HCT116 (cell line): Measurements from ENCODE around the gene ST14. TPM values are rescaled to one million over a fixed set of nuclear protein-coding genes. Genes with fewer than 3 reads are reported as not detected.

Experiments used
- ATAC-seq: fragments of 200-7000 bp; cut with Tn5 transposase; 2 replicates; pipeline ENCODE4 v1.9.1; 2020; ENCODE audit warnings: mild to moderate bottlenecking, moderate library complexity
- BruUV-seq: library from RNA; stranded (reverse); fragments of 400-500 nt; replicated peaks from 2 replicates; lab custom pipeline; 2021; lab: Mats Ljungman, UMichigan
- CTCF ChIA-PET: fragments of 300-600 bp; sonication (Branson Sonifier 250); formaldehyde crosslinking; loops from one replicate; lab custom pipeline; 2021; ENCODE audit warnings: antibody characterized with exemption; lab: Charles Lee
- POLR2A ChIA-PET: fragments of 300-600, 350-600 bp; sonication (Branson Sonifier 250); formaldehyde crosslinking; loops from one replicate; lab custom pipeline; 2021; ENCODE audit warnings: antibody characterized with exemption; lab: Charles Lee
- RAD21 ChIA-PET, 2 experiments: fragments of 300-600 bp; sonication (Branson Sonifier 250); formaldehyde crosslinking; loops; one replicate each; lab custom pipeline; 2023; ENCODE audit warnings: low total read pairs in 2 of 2; ENCODE audit not compliant: uncharacterized antibody in 2 of 2, unreplicated experiment in 2 of 2, low non-redundant PET in 1 of 2; lab: Charles Lee
- DNase-seq: peaks from one replicate; pipeline ENCODE4 v3.0.0-alpha.2; 2010; ENCODE audit warnings: low read depth, low spot score
- H2AFZ ChIP-seq: fragments of 200-600 bp; shearing (Covaris generic), sonication (generic); 2 replicates; pipeline ENCODE4 v1.6.1; 2017; ENCODE audit warnings: low read depth, mixed run types, mixed read lengths, antibody characterized with exemption, low read length; ENCODE audit not compliant: poor library complexity, severe bottlenecking
- H3K27ac ChIP-seq: 2 replicates; pipeline ENCODE4 v1.5.1; 2012; ENCODE audit warnings: low read depth, low read length
- H3K27me3 ChIP-seq: fragments of 200-600 bp; sonication (generic); 2 replicates; pipeline ENCODE4 v1.6.1; 2016; ENCODE audit warnings: mixed run types, low read length, mixed read lengths; ENCODE audit not compliant: insufficient read depth
- H3K36me3 ChIP-seq, 2 experiments: fragments of 200-500 bp in 1 of 2; fragments of 200-600 bp in 1 of 2; sonication (Bioruptor generic) in 1 of 2; sonication (generic) in 1 of 2; 2 replicates each; pipeline versions ENCODE4 v1.5.1 to v1.6.1; 2014 to 2016; ENCODE audit warnings: low read length in 2 of 2, inconsistent platforms in 1 of 2, mixed read lengths in 1 of 2, mixed run types in 1 of 2; ENCODE audit not compliant: insufficient read depth in 2 of 2, control insufficient read depth in 1 of 2
- H3K4me1 ChIP-seq, 2 experiments: fragments of 200-600 bp in 1 of 2; sonication (generic) in 1 of 2; 2 replicates each; pipeline versions ENCODE4 v1.5.1 to v1.6.1; 2012 to 2017; ENCODE audit warnings: low read length in 2 of 2, inconsistent platforms in 1 of 2, mild to moderate bottlenecking in 1 of 2, mixed read lengths in 1 of 2, mixed run types in 1 of 2, moderate library complexity in 1 of 2; ENCODE audit not compliant: insufficient read depth in 2 of 2, control insufficient read depth in 1 of 2
- H3K4me2 ChIP-seq: fragments of 200-600 bp; sonication (generic); 2 replicates; pipeline ENCODE4 v1.6.1; 2017; ENCODE audit warnings: mixed run types, low read length, mixed read lengths
- H3K4me3 ChIP-seq, 2 experiments: fragments of 200-600 bp in 1 of 2; sonication (generic) in 1 of 2; replicated peaks in 1 of 2; 2 replicates each; pipeline ENCODE4 v1.5.1; 2011 to 2016; ENCODE audit warnings: low read length in 2 of 2, control low read depth in 1 of 2, low read depth in 1 of 2, mild to moderate bottlenecking in 1 of 2, mixed read lengths in 1 of 2, mixed run types in 1 of 2
- H3K79me2 ChIP-seq: fragments of 200-600 bp; sonication (generic); 2 replicates; pipeline ENCODE4 v1.6.1; 2017; ENCODE audit warnings: mild to moderate bottlenecking, mixed run types, low read length, moderate library complexity, mixed read lengths; ENCODE audit not compliant: insufficient read depth
- H3K9ac ChIP-seq: fragments of 200-600 bp; sonication (generic); 2 replicates; pipeline ENCODE4 v1.6.1; 2016; ENCODE audit warnings: low read length, mixed read lengths
- H3K9me2 ChIP-seq: fragments of 200-600 bp; sonication (generic), shearing (Covaris generic); 2 replicates; pipeline ENCODE4 v1.6.1; 2017; ENCODE audit warnings: mixed run types, mild to moderate bottlenecking, moderate library complexity; ENCODE audit not compliant: insufficient read depth
- H3K9me3 ChIP-seq, 2 experiments: fragments of 200-500 bp in 1 of 2; fragments of 200-600 bp in 1 of 2; sonication (Bioruptor generic) in 1 of 2; sonication (generic) in 1 of 2; 2 replicates each; pipeline ENCODE4 v1.6.1; 2014 to 2017; ENCODE audit warnings: low read length in 2 of 2, mixed read lengths in 2 of 2, inconsistent platforms in 1 of 2, low read depth in 1 of 2, mild to moderate bottlenecking in 1 of 2, mixed run types in 1 of 2, moderate library complexity in 1 of 2; ENCODE audit not compliant: control insufficient read depth in 1 of 2, insufficient read depth in 1 of 2
- H4K20me1 ChIP-seq: fragments of 200-600 bp; sonication (generic), shearing (Covaris generic); 2 replicates; pipeline ENCODE4 v1.6.1; 2017; ENCODE audit warnings: mixed run types, mild to moderate bottlenecking, moderate library complexity; ENCODE audit not compliant: insufficient read depth
- ATF3 ChIP-seq: IDR thresholded peaks from 2 replicates; pipeline ENCODE4 v1.6.1; 2012
- CEBPB ChIP-seq: IDR thresholded peaks from 2 replicates; pipeline ENCODE4 v1.6.1; 2012; ENCODE audit warnings: low read depth
- CTCF ChIP-seq, 3 experiments: fragments of 200-600 bp in 1 of 3; sonication (generic) in 1 of 3; IDR thresholded peaks in 2 of 3; conservative IDR thresholded peaks in 1 of 3; 2 replicates each; pipeline ENCODE4 v1.5.1; 2012 to 2017; ENCODE audit warnings: low read depth in 2 of 3, low read length in 2 of 3, antibody characterized with exemption in 1 of 3, borderline replicate concordance in 1 of 3, control low read depth in 1 of 3, mild to moderate bottlenecking in 1 of 3, mixed read lengths in 1 of 3, mixed run types in 1 of 3, moderate library complexity in 1 of 3; ENCODE audit not compliant: insufficient read depth in 1 of 3
- ELF1 ChIP-seq: IDR thresholded peaks from 2 replicates; pipeline ENCODE4 v1.6.1; 2012; ENCODE audit warnings: low read depth, borderline replicate concordance
- MAX ChIP-seq: IDR thresholded peaks from 2 replicates; pipeline ENCODE4 v1.6.1; 2012
- SP1 ChIP-seq: IDR thresholded peaks from 2 replicates; pipeline ENCODE4 v1.6.1; 2012; ENCODE audit warnings: low read depth
- intact Hi-C: fragments of 100-400 bp; cut with micrococcal nuclease; formaldehyde crosslinking; loops from 2 replicates; pipeline ENCODE4 v1.10.0; 2022
- total RNA-seq: library from RNA; stranded (reverse); gene quantifications from one replicate; pipeline ENCODE4 v1.2.1, GENCODE V29; 2021; ENCODE audit not compliant: unreplicated experiment
- TF ChIP-seq, protein P1 (sequence below): IDR thresholded peaks from 2 replicates; pipeline ENCODE4 v1.6.1; 2012; ENCODE audit warnings: low read depth

The ST14 gene
- total RNA-seq, 1 experiment from 2014 or later: 107 TPM

DNA sequence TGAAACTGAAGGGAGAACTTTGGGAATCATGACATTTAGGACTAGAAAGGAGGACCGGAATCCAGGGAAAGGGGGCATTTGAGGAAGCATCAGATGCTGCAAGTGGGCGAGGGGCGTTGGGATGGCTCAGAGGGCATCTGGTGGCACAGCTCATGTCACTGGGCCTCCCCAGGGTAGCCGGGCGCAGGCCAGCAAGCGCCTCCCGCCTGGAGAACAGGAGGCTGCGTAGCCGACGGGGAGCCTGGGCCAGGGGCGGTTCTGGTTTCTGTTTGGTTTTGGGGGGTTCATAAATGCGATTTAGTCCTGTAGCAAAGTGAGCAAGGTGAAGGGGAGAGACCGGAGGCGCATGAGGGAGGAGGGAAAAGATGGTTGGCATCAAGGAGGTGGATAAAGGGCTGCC lies 443 bp upstream of the ST14 start:
- no peak overlapping the region for H3K27ac ChIP-seq
- CTCF ChIA-PET: no interaction called here
- peak overlapping the region; percentile 81 for H3K9ac ChIP-seq
- RAD21 ChIA-PET: no interaction called here
- DNase-seq: no peak
- H3K4me1 ChIP-seq: peaks cover 41 to 75% of the 10 kb centered on the region in 2 experiments
- POLR2A ChIA-PET: no interaction called here
- H3K4me3 ChIP-seq: peak overlapping the region; percentile 73 to 76
- peaks cover 42% of the 10 kb centered on the region for H3K79me2 ChIP-seq
- no peaks in the 10 kb centered on the region for H3K27me3 ChIP-seq
- peak overlapping the region; percentile 97 for H3K4me2 ChIP-seq
- no TSS peak for BruUV-seq
- no peaks in the 10 kb centered on the region for H4K20me1 ChIP-seq
- no peaks in the 10 kb centered on the region for H3K9me3 ChIP-seq
- H2AFZ ChIP-seq: no peak overlapping the region
- ATAC-seq: no peak
- intact Hi-C loops: no loop called here
- no peak for TF ChIP-seq ELF1
- TF ChIP-seq, protein P1, sequence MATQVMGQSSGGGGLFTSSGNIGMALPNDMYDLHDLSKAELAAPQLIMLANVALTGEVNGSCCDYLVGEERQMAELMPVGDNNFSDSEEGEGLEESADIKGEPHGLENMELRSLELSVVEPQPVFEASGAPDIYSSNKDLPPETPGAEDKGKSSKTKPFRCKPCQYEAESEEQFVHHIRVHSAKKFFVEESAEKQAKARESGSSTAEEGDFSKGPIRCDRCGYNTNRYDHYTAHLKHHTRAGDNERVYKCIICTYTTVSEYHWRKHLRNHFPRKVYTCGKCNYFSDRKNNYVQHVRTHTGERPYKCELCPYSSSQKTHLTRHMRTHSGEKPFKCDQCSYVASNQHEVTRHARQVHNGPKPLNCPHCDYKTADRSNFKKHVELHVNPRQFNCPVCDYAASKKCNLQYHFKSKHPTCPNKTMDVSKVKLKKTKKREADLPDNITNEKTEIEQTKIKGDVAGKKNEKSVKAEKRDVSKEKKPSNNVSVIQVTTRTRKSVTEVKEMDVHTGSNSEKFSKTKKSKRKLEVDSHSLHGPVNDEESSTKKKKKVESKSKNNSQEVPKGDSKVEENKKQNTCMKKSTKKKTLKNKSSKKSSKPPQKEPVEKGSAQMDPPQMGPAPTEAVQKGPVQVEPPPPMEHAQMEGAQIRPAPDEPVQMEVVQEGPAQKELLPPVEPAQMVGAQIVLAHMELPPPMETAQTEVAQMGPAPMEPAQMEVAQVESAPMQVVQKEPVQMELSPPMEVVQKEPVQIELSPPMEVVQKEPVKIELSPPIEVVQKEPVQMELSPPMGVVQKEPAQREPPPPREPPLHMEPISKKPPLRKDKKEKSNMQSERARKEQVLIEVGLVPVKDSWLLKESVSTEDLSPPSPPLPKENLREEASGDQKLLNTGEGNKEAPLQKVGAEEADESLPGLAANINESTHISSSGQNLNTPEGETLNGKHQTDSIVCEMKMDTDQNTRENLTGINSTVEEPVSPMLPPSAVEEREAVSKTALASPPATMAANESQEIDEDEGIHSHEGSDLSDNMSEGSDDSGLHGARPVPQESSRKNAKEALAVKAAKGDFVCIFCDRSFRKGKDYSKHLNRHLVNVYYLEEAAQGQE: no peak
- H3K36me3 ChIP-seq: 0 out of 4 replicates have a peak, but pooled peaks cover 0 to 3% of the 10 kb centered on the region in 2 experiments
- H3K9me2 ChIP-seq: no peaks in the 10 kb centered on the region

GRCh38 chr11:130160498-130161155 lies 1.0 kb downstream of the ST14 start:
- peaks cover 41 to 84% of the 10 kb centered on the region in 2 experiments for H3K4me1 ChIP-seq
- H3K79me2 ChIP-seq: peaks cover 54% of the 10 kb centered on the region
- peak overlapping the region; percentile 76; the same call in 1 of the 2 replicates for H3K27ac ChIP-seq
- no peaks in the 10 kb centered on the region for H3K9me2 ChIP-seq
- no peaks in the 10 kb centered on the region for H3K27me3 ChIP-seq
- peak overlapping the region; percentile 81 for H3K9ac ChIP-seq
- ChIA-PET CTCF (no interaction called here), RAD21 (no interaction called here), POLR2A (no interaction called here)
- DNase-seq (no peak), ATAC-seq (0 out of 2 replicates have a peak, but pooled peaks have one; percentile 0)
- BruUV-seq: no TSS peak
- no peaks in the 10 kb centered on the region for H4K20me1 ChIP-seq
- intact Hi-C loops: no loop called here
- H3K36me3 ChIP-seq: 0 out of 4 replicates have a peak, but pooled peaks cover 0 to 5% of the 10 kb centered on the region in 2 experiments
- no peak overlapping the region for H2AFZ ChIP-seq
- H3K4me2 ChIP-seq: peak overlapping the region; percentile 97
- H3K4me3 ChIP-seq: peak overlapping the region; percentile 73 to 76
- no peaks in the 10 kb centered on the region for H3K9me3 ChIP-seq
- TF ChIP-seq ELF1: no peak
- TF ChIP-seq CTCF (IDR thresholded peaks at IDR 0.05 in 2 of 3, conservative IDR thresholded peaks at IDR 0.05 in 1 of 3; ENCODE audit: borderline replicate concordance in 1 of 3, insufficient read depth in 1 of 3, low read depth in 2 of 3, low read length in 2 of 3): no peak
- TF ChIP-seq, protein P1: no peak
- TF ChIP-seq ATF3: no peak
- no peak for TF ChIP-seq CEBPB
- TF ChIP-seq MAX: no peak
- TF ChIP-seq SP1: no peak
